Measurements from ENCODE around the gene MAF. TPM values are rescaled to one million over a fixed set of nuclear protein-coding genes. Genes with fewer than 3 reads are reported as not detected.

Gene MAF
- total RNA-seq, 1 donor from 2014 or later, result 21.6 TPM

DNA sequence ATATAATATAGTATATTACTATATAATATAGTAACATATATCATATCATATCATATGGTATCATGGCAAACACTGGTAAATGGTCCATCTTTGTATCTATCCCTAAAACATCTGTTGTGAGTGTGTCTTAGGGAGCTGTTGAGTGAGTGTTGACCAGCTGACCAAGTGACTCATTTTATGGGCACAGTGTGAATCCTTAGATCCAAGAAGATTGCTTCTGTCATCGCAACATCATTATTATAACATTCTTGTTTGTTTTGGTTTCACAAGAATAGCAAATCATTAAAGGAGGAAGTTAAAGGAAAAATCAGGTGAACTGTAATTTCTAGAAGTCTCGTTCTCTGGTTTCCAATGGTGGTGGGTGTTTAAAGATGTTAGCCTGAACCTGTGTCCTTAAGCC lies 11.7 kb upstream of the MAF start:
- DNase-seq, result no peak

DNA sequence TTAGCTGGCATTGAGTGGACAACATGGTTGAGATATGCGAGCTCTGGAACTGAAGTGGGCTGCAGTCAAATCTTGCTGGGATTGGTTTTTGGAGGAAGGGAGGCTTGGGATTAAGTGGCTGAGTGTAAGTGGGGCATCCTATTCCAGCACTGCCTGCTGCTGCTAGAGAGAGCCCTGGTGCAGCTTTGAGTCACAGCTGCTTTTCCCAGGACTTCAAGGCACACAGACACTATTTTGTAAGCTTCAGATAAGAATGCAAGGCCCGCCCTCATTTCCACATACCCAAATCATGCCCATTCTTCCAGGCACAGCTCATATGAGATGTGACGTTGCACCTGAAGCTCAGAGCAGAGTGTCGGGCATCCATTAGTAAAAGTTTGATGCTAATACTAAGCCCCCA lies 10.2 kb upstream of the MAF start:
- DNase-seq, result no peak

GRCh38 chr16:79609861-79610260 lies 9.3 kb upstream of the MAF start:
- peak; percentile 50 for DNase-seq

- no peak for DNase-seq
These were observed 8.4 kb upstream of the MAF start for GRCh38 chr16:79608976-79609375.

DNA sequence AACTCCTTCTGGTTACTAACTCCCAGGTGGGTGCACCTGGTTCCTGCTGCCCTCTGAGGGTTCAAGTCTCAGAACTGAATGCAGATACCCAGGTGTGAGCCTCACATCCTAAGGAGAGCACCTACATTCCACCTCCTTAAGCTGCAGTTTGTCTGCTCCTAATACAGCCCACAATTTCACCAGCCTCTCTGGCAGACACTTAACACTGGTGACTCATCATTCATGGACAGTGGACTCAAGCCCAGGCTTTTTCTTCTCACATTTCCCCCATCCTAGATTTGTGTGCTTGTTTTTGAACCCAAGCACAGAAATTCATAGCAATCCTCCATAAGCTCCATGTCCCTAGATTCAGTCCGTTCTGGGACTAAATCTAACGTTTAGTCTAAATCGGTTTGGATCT lies 7.0 kb upstream of the MAF start:
- DNase-seq, result peak; percentile 54

DNA sequence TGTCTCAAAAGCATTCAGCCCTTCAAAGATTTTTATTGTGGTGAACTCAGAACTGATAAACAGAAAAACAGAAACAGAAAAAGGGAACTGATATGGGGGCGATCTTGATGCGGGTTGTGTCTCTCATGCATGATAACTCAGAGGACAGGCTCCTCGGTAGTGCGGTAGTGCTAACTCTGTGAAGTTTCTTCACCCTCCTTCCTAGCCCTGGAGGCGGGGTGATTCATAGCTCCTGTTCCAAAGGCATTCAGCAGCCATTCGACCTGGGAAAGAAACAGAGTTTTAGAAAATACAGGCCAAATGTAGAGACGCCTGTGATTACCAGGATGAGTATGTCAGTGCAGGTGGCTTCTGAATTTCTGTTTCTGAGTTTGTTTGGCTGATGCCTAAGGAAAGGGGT lies 5.5 kb upstream of the MAF start:
- DNase-seq, result no peak

DNA sequence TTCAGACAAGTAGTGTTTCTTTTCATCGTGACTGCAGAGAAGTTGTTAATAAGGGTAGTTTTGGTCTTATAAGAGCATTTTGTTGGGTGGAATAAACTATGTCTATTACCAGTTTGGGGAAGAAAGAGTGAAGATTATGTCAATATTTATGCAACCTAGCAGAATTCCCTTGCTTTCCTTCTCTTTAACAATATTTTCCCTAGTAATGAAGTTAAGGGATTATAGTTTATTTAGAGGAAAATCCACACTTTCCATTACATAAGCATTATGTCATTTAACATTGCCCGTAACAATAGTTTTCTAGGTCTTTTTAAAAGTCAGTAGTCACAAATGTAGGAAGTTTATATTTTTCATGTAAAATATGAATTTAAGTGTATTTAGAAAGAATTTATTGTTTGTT lies 2.5 kb upstream of the MAF start:
- no peak for DNase-seq

- no peak for DNase-seq
These were observed 2.1 kb upstream of the MAF start for GRCh38 chr16:79602628-79603014.

GRCh38 chr16:79601931-79602627 lies 1.5 kb upstream of the MAF start:
- DNase-seq, result peak; percentile 97

DNA sequence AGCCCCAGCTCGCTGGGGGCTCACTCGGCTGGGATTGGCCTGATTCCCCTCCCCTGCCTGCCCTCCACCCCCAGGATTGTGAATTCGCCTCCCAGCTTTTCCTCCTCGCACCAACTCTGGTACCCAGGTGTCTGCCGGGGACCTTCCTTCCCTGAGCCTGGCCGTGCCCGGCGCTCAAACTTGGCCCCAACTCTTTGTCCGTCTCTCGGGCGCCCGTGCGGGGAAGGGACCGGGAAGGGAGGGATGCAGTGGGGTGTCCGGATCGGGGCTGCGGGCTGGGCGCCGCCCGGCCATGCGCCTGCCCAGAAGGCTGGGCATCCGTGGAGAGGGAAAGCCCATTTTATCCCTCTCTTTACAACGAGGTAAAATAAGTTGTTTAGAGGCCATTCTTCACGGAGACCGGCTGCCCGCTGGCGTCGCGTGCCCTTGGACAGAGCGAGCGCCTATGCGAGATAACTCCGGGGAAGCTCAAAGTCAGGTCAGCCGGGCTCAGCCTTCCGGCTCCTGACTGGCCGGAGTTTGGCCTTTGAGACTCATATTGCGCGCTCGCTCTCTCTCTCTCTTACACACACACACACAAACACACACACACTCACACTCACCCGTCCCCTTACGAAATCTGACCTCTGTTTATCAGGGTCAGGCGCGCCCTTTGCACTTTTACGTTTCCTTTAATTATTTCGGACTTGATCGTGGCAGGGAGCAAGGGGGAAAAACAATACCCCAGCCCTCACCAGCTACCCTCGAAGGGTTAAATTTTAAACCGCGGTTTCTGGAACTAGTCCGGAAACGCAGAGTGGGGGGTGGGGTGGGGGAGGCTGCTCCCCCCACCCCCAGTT lies 774 bp upstream of the MAF start:
- DNase-seq, result no peak

GRCh38 chr16:79599837-79600637 lies 500 bp downstream of the MAF start:
- DNase-seq, result peak; percentile 78

DNA sequence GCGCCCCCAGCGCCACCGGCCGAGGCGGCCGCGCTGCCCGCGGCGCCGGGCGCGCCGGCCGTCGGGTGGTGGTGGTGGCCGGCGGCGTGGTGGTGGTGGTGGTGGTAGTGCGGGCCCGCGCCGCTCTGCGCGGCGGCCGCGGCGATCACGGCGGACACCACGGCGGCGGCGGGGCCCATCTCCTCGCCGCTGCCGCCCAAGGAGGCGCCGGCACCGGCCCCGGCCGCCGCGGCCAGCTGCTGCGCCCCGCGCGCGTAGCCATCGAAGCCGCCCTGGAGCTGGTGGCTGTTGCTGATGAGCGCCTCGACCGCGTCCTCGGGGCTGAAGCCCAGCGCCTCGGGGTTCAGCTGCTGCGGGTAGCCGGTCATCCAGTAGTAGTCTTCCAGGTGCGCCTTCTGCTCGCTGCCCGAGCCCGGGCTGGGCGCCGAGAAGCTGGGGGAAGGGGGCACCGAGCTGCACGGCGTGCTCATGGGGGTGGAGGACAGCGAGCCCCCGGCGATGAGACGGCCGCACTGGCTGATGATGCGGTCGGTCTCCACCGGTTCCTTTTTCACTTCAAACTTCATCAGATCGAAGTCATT lies 1.2 kb downstream of the MAF start:
- no peak for DNase-seq

GRCh38 chr16:79598348-79599181 lies 2.0 kb downstream of the MAF start:
- peak; percentile 89 for DNase-seq

DNA sequence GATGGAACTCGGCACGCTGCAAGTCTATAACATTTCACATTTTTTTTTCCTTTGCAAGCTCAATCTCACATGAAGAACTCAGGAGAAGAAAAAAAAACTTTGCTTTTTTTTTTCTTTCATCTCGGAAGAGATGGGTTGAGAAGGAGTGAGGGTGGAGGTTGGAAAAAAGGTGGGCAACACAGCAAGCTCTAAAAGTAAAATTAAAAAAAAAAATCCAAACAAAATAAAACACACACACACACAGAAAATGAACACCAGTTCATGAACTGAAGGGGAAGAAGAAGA lies 2.5 kb downstream of the MAF start:
- no peak for DNase-seq

DNA sequence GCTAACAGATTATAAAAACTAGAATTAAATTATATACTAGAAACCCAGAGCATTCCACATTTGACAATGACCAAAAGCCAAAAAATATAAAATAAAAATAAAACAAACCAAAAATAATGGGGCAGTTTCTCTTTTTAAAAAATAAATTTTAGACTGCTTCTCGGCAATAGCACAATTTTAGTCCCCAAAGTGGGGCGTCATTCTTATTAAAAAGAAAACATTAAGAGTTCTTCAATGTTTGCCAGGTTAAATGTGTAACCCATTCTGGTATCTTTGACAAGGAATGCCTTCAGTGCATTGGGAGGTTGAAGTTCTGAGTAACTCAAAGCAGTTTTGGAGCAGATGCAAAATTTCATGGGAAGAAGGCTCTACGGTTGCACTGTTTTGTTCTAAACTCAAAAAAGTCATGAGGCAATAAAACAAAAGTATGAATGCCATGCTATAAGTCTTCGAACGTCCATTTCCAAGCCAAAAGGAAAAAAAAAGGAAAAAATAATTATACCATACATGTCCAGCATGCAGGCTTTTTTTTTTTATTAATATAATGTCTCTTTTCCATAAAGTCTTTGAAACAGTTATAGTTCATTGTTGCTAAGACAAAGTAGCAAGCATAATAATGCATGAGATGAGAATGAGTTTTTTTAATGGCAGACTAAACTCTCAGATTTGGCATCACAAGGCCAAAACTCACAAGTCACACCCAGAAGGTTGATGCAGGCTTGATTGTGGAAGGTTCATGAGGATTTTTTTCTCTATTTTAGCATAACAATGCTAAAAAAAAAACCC lies 3.1 kb downstream of the MAF start:
- peak; percentile 30 for DNase-seq

DNA sequence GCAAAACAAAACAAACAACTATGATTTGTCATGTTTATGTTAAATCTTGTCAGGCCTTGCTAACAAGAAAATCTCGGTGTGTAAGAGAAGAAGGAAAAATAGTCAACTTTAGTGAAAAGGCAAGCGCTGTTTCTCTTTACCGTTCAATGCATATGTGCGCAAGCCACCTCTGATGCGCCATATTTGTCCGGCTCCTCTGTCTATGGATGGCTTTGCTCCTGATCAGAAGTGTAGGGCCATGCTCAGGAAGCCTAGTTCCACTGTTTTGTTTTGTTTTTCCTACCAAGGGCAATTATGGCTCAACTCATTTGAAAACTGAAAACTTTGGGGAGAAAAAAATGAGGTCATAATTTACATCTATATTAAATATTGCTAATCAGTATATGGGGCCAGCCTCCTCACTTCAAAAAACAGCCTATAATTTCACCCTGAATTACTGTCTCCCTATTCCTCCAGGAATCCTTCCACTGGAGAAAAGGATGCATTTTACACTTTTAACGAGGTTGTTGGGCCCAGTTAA lies 4.5 kb downstream of the MAF start:
- no peak for DNase-seq

DNA sequence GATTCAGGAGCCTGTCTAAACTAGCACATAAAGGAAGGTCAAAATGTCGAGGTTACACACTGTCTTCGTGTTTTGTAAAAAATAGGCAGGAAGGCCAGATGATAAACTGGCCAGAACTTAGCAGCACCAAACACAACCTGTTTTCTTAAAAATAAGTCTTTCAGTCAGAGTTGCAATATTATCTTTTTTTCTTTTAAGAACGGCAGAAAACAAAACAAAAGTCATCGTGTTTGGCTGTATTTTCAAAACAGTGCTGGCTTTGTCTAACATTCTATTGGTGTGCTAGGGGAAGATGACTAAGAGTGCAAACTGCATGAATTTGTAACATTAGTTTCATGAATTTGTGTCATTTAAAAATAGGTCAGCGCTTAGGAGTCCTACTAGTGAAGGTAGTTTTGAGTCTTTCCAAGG lies 5.3 kb downstream of the MAF start:
- DNase-seq, result no peak

- DNase-seq, result no peak
These were observed 6.8 kb downstream of the MAF start for GRCh38 chr16:79593754-79594153.

DNA sequence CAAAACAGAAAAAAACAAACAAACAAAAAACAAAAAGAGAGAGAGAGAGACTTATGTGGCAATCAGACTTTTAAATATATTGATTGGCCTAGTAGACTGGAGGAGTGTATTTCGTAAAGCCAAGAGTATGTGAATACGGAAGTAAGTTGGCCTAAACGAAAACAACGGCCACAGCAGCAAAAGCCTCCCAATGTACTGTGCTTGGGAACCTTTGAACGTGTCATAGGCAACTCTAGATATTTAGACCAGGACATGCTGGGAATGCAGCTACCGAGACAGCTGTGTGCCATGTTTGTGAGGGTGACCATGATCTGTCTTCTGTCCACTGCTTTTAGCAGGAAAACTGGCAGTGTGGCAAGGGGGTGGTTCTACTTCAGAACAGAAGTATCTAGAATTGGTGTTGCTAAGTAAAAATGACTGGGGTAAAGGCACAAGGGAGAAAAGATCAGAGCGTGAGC lies 7.4 kb downstream of the MAF start:
- no peak for DNase-seq

DNA sequence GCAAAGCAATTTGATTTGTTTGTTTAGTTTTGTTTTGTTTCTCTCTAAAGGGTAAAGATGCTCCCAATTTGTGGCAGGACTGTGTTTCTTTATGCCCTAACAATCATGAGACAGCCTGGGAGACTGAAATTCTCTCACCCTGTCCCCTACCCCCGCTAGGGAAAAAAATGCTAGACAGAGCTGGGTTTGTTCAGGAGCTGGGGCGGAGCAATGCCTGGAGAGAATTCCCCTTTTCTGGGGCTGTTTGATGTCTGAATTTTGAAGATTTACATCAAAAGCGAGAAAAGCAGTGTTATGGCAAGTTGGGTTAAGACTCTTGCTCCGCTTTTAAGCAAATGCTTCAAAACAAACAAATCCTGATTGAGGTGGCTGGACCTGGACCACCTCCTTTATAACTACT lies 8.4 kb downstream of the MAF start:
- no peak for DNase-seq

DNA sequence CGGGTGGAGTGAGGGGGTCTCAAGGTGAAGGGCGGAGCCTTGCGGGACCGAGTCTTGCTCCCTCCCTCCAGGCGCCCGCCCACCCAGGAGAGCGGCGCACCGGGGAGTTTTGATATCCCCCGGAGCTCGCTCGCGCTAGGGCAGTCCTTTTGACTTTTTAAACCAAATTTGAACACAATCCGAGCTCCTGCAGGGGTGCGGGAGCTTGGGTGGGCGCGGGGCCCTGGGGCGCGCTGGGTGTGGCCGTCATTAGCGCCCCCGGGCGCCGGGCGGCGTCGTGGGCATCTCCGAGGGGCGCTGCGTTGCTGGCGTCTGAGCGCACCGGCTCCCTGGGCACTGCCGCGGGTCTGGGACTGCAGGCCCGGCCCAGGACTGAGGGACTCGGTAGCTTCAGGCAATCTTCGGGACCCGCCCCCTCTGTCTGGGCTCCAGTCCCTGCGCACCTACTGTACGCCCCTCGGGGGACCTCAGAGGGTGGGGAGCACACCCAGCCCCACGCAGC lies 10.9 kb downstream of the MAF start:
- DNase-seq, result no peak
